ENCODE measurements around the gene WNT5B. TPM values are rescaled to one million over a fixed set of nuclear protein-coding genes. Genes with fewer than 3 reads are reported as not detected.
"Not testable (repeated sequence)": the region's sequence is repeated elsewhere in the genome, so short reads cannot be mapped to it uniquely, and the experiment has no call there.

The WNT5B gene
- total RNA-seq, 1 donor from 2014 or later: 1.5 TPM

GRCh38 chr12:1692895-1693610 lies 64.0 kb downstream of the WNT5B start:
- no peak for DNase-seq

GRCh38 chr12:1695097-1695496 lies 66.1 kb downstream of the WNT5B start:
- DNase-seq: not testable (repeated sequence)

DNA sequence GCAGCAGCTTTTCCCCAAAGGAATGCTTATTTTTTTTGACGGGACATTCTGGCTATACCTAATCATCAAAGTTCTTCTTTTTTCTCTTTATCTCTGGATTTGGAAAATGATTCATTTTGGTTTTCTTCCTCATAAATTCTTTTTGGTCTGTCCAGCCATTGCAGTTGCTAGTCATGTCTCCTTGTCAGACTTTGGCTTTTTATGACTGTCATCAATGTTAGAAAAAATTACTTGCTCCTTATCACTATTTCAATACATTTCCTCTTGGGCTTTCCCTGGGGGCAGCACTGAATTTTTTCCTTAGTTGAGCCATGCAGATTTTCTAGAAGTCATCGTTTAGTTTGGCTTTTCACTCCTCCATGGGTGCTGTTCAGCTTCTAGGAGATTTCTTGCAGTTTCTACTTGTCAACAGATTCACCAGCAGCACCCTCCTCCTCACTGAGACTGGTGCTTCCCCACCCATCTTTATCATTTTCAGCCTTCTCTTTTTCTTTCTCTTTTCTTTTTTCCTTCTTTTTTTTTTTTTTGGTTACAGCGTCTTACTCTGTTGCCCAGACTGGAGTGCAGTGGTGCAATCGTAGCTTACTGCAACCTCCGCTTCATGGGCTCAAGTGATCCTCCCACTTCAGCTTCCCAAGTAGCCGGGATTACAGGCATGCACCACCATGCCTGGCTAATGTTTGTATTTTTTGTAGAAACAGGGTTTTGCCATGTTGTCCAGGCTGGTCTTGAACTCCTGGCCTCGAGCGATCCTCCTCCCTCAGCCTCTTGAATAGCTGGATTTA lies 67.0 kb downstream of the WNT5B start:
- no peak for DNase-seq

GRCh38 chr12:1696800-1697199 lies 67.8 kb downstream of the WNT5B start:
- no peak for DNase-seq

Other genes starting within 250 kb of the WNT5B start
- 17.4 and 21.7 TPM in 2 replicates for gene FBXL14, start 34.6 kb upstream of the WNT5B start, total RNA-seq
- 59.9 and 68.6 TPM in 2 replicates for gene ADIPOR2, start 61.8 kb downstream of the WNT5B start, total RNA-seq
- not detected in 2 replicates for gene LRTM2, start 191.3 kb downstream of the WNT5B start, total RNA-seq

Measured in dermis blood vessel endothelial cell (primary cell).